ENCODE results near the gene GPALPP1. TPM values are rescaled to one million over a fixed set of nuclear protein-coding genes. Genes with fewer than 3 reads are reported as not detected.

The GPALPP1 gene
- total RNA-seq, 1 donor from 2014 or later = 23.6 TPM

- Histone ChIP-seq H3K4me3 (no peak overlapping the region), H3K36me3 (no peaks in the 10 kb centered on the region), H3K9me3 (no peaks in the 10 kb centered on the region), H3K27ac (no peak overlapping the region), H3K4me1 (peaks cover 14% of the 10 kb centered on the region), H3K27me3 (ENCODE audit: low read depth) (no peaks in the 10 kb centered on the region)
- TF ChIP-seq, protein P1, sequence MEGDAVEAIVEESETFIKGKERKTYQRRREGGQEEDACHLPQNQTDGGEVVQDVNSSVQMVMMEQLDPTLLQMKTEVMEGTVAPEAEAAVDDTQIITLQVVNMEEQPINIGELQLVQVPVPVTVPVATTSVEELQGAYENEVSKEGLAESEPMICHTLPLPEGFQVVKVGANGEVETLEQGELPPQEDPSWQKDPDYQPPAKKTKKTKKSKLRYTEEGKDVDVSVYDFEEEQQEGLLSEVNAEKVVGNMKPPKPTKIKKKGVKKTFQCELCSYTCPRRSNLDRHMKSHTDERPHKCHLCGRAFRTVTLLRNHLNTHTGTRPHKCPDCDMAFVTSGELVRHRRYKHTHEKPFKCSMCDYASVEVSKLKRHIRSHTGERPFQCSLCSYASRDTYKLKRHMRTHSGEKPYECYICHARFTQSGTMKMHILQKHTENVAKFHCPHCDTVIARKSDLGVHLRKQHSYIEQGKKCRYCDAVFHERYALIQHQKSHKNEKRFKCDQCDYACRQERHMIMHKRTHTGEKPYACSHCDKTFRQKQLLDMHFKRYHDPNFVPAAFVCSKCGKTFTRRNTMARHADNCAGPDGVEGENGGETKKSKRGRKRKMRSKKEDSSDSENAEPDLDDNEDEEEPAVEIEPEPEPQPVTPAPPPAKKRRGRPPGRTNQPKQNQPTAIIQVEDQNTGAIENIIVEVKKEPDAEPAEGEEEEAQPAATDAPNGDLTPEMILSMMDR (IDR thresholded peaks at IDR 0.05) = no peak
- DNase-seq (no peak), ATAC-seq (no peak)
- intact Hi-C loops (cut with DNase I) = loop anchor here (5.0 kb wide), 1 partner anchor 490 kb away; no protein-coding TSS in a partner anchor
Observed at GRCh38 chr13:44971656-44972595, 17.4 kb upstream of the GPALPP1 start.

DNA sequence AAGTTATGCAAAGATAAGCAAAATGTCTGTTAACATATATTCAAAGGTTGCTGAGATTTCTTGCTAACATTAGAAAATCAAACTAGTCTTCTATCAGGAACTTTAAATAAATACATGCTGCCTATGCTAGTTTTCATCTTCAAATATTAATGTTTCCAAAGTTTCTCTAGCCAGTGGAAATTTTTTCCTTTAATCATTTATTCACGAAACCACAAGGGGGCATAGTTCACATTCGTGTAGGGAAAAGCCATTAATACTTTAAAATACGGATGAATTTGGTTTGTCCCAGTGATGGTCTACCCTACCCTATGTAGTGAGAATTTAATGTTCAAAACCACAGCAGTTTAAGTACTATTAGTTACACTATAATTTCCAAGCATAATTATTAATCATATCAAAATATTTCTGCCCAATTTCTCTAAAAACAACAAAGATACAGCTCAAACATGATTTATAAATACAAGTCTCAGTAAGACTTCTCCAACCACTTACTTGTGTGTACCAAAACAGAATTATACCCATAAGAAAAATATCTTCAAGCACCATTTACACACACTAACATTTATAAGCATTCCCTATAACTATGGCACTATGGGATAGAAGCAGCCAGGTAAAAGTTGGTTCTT is 16.3 kb upstream of the GPALPP1 start:
- ATAC-seq = no peak
- intact Hi-C loops (cut with DNase I) = loop anchor here (5.0 kb wide), 1 partner anchor 491 kb away; no protein-coding TSS in a partner anchor
- no peak overlapping the region for H3K27ac ChIP-seq

DNA sequence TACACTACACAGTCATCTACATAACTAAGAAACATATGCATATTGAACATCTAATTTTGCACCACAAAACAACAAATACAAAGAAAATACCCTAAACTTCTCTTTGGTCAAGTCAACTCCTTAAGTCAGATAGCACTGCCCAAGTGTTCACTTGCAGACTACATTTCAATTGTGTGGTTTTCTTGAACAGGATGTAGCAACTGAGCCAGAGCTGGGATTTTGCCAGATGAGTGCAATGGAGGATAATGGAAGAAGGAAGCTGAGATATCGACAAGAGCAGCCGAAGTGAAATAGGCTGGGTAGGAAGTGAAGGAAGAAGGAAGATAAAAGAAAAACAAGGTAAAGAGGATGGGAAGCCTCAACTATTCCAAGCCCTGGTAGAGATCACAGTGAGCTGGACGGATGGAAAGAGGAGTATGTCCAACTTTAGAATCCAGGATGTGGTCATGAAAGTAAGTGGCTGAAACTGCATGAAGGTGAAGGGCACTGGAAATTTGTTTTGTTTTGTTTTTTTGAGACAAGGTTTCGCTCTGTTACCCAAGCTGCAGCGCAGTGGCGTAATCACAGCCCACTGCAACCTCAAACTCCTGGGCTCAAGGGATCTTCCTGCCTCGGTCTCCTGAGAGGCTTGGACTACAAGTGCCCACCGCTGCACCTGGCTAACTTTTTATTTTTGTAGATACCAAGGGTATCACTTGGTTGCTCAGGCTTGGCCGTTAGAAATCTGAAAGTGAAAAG is 15.1 kb upstream of the GPALPP1 start:
- intact Hi-C loops (cut with DNase I) = loop anchor here (5.0 kb wide), 1 partner anchor 492 kb away; no protein-coding TSS in a partner anchor
- TF ChIP-seq, protein P1 (IDR thresholded peaks at IDR 0.05) = no peak
- no peak overlapping the region for H3K4me3 ChIP-seq
- ATAC-seq = no peak
- peaks cover 19% of the 10 kb centered on the region for H3K36me3 ChIP-seq
- no peak overlapping the region for H3K27ac ChIP-seq
- peaks cover 7% of the 10 kb centered on the region for H3K4me1 ChIP-seq
- H3K9me3 ChIP-seq = no peaks in the 10 kb centered on the region
- no peaks in the 10 kb centered on the region for H3K27me3 ChIP-seq (ENCODE audit: low read depth)
- DNase-seq = no peak

More for the DNA sequence above, 16.3 kb upstream of the GPALPP1 start:
- no peak overlapping the region for H3K4me3 ChIP-seq
- H3K27me3 ChIP-seq (ENCODE audit: low read depth) = no peaks in the 10 kb centered on the region
- H3K9me3 ChIP-seq = no peaks in the 10 kb centered on the region
- H3K4me1 ChIP-seq = peaks cover 13% of the 10 kb centered on the region
- no peak for DNase-seq
- TF ChIP-seq, protein P1 (IDR thresholded peaks at IDR 0.05) = peak; percentile 61
- peaks cover 7% of the 10 kb centered on the region for H3K36me3 ChIP-seq

DNA sequence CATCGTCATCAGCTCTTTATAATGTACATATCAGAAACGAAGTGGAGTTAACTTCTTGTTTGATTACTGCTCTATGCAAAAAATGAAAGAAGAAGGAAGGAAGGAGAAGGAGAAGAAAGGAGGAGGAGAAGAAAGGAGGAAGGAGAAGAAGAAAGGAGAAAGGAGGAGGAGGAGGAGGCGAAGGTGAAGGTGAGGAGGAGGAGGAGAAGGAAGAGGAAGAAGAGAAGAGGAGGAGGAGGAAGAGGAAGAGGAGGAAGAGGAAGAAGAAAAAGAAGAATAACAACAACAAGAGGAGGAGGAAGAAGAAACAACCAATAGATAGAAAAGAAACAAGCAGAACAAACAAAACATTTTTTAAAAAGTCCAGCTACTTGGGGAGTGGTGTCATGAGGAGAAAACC is 13.1 kb upstream of the GPALPP1 start:
- TF ChIP-seq, protein P1 (IDR thresholded peaks at IDR 0.05) = no peak
- Histone ChIP-seq H3K27ac (no peak overlapping the region), H3K27me3 (ENCODE audit: low read depth) (no peaks in the 10 kb centered on the region), H3K36me3 (peaks cover 34% of the 10 kb centered on the region), H3K4me1 (peaks cover 7% of the 10 kb centered on the region), H3K9me3 (no peaks in the 10 kb centered on the region), H3K4me3 (no peak overlapping the region)
- ATAC-seq (no peak), DNase-seq (no peak)
- intact Hi-C loops (cut with DNase I) = no loop called here

GRCh38 chr13:44976949-44977583 is 12.3 kb upstream of the GPALPP1 start:
- ATAC-seq = peak; percentile 66 to 75
- no peak overlapping the region for H3K27ac ChIP-seq
- peaks cover 34% of the 10 kb centered on the region for H3K36me3 ChIP-seq

More at GRCh38 chr13:44976949-44977583, 12.3 kb upstream of the GPALPP1 start:
- DNase-seq = no peak
- H3K9me3 ChIP-seq = no peaks in the 10 kb centered on the region
- no peaks in the 10 kb centered on the region for H3K27me3 ChIP-seq (ENCODE audit: low read depth)
- peaks cover 7% of the 10 kb centered on the region for H3K4me1 ChIP-seq
- intact Hi-C loops (cut with DNase I) = no loop called here
- no peak overlapping the region for H3K4me3 ChIP-seq
- TF ChIP-seq, protein P1 (IDR thresholded peaks at IDR 0.05) = no peak
